ENCODE data around the gene SMR3B. TPM values are rescaled to one million over a fixed set of nuclear protein-coding genes. Genes with fewer than 3 reads are reported as not detected.

SMR3B gene
- total RNA-seq (2014; rRNA removed; shearing (Covaris generic); ENCODE audit: low replicate concordance), result not detected in 2 replicates

DNA sequence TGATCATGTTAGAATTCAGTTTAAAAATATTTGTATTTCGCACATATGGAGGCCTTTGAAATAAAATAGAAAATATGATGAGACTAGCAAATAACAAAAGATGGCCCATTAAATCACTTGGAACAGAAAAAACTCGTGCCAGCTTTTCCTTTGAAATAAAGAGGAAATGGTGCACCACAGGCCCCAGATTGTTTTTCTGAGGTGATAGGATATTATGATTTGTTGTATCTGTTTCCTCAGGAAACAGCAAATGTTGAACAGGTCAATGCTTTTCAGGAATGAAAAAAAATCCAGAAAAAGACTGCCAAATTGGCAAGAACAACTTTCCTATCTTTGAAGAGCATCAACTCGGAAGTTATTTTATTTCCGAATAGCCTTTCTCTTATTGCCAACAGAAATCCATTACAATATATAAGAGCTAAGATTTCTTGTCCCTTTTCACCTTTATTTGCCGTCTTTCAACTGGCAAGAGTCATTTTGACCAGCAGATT is at the start of gene SMR3B:
Gene SMR3B, plus strand, starts transcription at position 441 of the 491 bp plus-strand sequence. CDS start 1,380 bp downstream, outside the sequence.
- H3K9me2 ChIP-seq (replicated peaks; ENCODE audit: insufficient read depth, low read length), result no peaks in the 10 kb centered on the region
- no peaks in the 10 kb centered on the region for H3K36me3 ChIP-seq (ENCODE audit: insufficient read depth, low read length)
- no peak within 1 kb of the TSS for H3K4me2 ChIP-seq (ENCODE audit: low read depth, low read length, poor library complexity, severe bottlenecking)
- H3K79me2 ChIP-seq (ENCODE audit: low read length), result no peaks in the 10 kb centered on the region
- H4K20me1 ChIP-seq (ENCODE audit: insufficient read depth, low read depth, low read length), result no peaks in the 10 kb centered on the region
- H3K4me3 ChIP-seq (ENCODE audit: low read length), result no peak within 1 kb of the TSS
- no peaks in the 10 kb centered on the region for H3K4me1 ChIP-seq (ENCODE audit: low read length)
- H3K9me3 ChIP-seq (ENCODE audit: low read length), result no peaks in the 10 kb centered on the region
- H2AFZ ChIP-seq (ENCODE audit: low read length), result no peak within 1 kb of the TSS
- no peaks in the 10 kb centered on the region for H3K27me3 ChIP-seq (ENCODE audit: low read length)
- no peak for DNase-seq
- no peak within 1 kb of the TSS for H3K27ac ChIP-seq (ENCODE audit: low read length)
- no peak within 1 kb of the TSS for H3K9ac ChIP-seq (ENCODE audit: low read length)

DNA sequence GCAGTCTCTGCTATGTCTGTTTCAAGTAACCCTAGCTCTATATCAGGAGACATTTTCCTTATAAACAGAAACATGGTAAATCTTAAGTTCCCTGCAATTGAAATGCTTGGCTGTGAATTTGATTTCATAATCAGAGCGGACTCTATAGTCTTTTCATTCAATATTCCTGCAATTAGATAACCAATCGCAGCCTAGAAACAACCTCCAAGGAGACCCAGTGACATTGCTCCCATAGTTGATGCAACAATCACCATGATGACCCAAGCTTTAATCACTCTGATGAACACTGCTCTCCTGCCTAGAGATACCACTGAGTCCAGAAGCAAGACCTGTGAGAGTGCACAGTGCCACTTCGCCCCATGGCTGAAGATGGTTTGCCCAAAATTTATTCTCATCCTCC is 48.2 kb upstream of the SMR3B start, which contains the start of gene CABS1:
Gene CABS1, plus strand, starts transcription at position 301 of the 400 bp plus-strand sequence. Its CDS starts 59 bp downstream, at position 360.
- no peaks in the 10 kb centered on the region for H3K4me1 ChIP-seq (ENCODE audit: low read length)
- H3K4me2 ChIP-seq (ENCODE audit: low read depth, low read length, poor library complexity, severe bottlenecking), result no peak within 1 kb of the TSS
- no peaks in the 10 kb centered on the region for H3K36me3 ChIP-seq (ENCODE audit: insufficient read depth, low read length)
- no peak within 1 kb of the TSS for H2AFZ ChIP-seq (ENCODE audit: low read length)
- no peaks in the 10 kb centered on the region for H3K79me2 ChIP-seq (ENCODE audit: low read length)
- no peak within 1 kb of the TSS for H3K27ac ChIP-seq (ENCODE audit: low read length)
- no peak within 1 kb of the TSS for H3K9ac ChIP-seq (ENCODE audit: low read length)
- no peaks in the 10 kb centered on the region for H3K9me3 ChIP-seq (ENCODE audit: low read length)
- no peak within 1 kb of the TSS for H3K4me3 ChIP-seq (ENCODE audit: low read length)
- no peaks in the 10 kb centered on the region for H3K27me3 ChIP-seq (ENCODE audit: low read length)
- DNase-seq, result no peak
- no peaks in the 10 kb centered on the region for H4K20me1 ChIP-seq (ENCODE audit: insufficient read depth, low read depth, low read length)
- no peaks in the 10 kb centered on the region for H3K9me2 ChIP-seq (replicated peaks; ENCODE audit: insufficient read depth, low read length)

DNA sequence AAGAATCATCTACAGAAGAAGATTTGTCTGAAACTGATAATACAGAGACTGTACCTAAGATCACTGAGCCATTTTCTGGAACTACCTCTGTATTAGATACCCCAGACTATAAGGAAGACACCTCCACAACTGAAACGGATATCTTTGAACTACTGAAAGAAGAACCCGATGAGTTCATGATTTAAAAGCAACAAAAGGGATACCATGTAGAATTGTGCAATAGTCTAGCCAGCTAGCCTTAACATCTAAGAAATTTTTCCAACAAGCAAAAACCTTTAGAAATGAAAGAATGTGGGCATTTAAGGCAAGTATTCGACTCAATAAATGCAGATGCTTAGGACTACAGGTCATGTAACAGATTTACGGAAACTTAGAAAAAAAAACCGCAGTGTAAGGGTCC is 46.9 kb upstream of the SMR3B start:
- H3K9ac ChIP-seq (ENCODE audit: low read length), result no peak overlapping the region
- H3K4me1 ChIP-seq (ENCODE audit: low read length), result no peaks in the 10 kb centered on the region
- H3K27me3 ChIP-seq (ENCODE audit: low read length), result no peaks in the 10 kb centered on the region
- H3K9me2 ChIP-seq (replicated peaks; ENCODE audit: insufficient read depth, low read length), result no peaks in the 10 kb centered on the region
- no peaks in the 10 kb centered on the region for H3K9me3 ChIP-seq (ENCODE audit: low read length)
- H3K79me2 ChIP-seq (ENCODE audit: low read length), result no peaks in the 10 kb centered on the region
- no peak for DNase-seq
- no peak overlapping the region for H3K4me3 ChIP-seq (ENCODE audit: low read length)
- H3K4me2 ChIP-seq (ENCODE audit: low read depth, low read length, poor library complexity, severe bottlenecking), result no peak overlapping the region
- no peak overlapping the region for H3K27ac ChIP-seq (ENCODE audit: low read length)
- H4K20me1 ChIP-seq (ENCODE audit: insufficient read depth, low read depth, low read length), result no peaks in the 10 kb centered on the region
- H2AFZ ChIP-seq (ENCODE audit: low read length), result no peak overlapping the region
- H3K36me3 ChIP-seq (ENCODE audit: insufficient read depth, low read length), result no peaks in the 10 kb centered on the region

DNA sequence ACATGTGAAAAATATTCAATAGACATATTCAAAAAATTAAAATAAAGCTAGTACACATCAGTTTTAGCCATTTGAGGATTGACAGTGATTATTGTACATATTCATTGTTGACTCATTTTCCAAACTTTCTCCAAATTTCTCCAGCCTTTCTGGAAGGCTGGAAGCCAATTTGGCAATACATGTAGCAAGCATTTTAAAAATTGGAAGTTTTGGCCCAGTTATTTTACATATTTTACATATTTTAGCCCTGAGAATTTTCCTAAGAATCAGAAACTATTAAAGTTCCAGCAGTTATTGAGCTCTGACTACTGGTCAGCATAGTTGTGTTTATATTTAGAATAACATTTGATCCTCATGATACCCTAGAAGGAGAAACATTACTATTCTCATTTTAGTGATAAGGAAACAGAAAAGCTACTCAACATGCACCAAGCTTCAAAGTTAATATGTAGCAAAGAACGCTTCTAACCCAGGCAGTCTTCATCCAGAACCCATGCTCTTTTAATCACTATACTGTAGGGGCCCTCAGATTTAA is 45.0 kb upstream of the SMR3B start:
- Histone ChIP-seq H3K4me3 (ENCODE audit: low read length) (no peak overlapping the region), H2AFZ (ENCODE audit: low read length) (no peak overlapping the region), H3K9me3 (ENCODE audit: low read length) (no peaks in the 10 kb centered on the region), H3K79me2 (ENCODE audit: low read length) (no peaks in the 10 kb centered on the region), H3K9ac (ENCODE audit: low read length) (no peak overlapping the region), H3K27me3 (ENCODE audit: low read length) (no peaks in the 10 kb centered on the region), H3K36me3 (ENCODE audit: insufficient read depth, low read length) (no peaks in the 10 kb centered on the region), H3K9me2 (replicated peaks; ENCODE audit: insufficient read depth, low read length) (no peaks in the 10 kb centered on the region), H3K4me2 (ENCODE audit: low read depth, low read length, poor library complexity, severe bottlenecking) (no peak overlapping the region), H3K4me1 (ENCODE audit: low read length) (no peaks in the 10 kb centered on the region), H4K20me1 (ENCODE audit: insufficient read depth, low read depth, low read length) (no peaks in the 10 kb centered on the region), H3K27ac (ENCODE audit: low read length) (no peak overlapping the region)
- no peak for DNase-seq

DNA sequence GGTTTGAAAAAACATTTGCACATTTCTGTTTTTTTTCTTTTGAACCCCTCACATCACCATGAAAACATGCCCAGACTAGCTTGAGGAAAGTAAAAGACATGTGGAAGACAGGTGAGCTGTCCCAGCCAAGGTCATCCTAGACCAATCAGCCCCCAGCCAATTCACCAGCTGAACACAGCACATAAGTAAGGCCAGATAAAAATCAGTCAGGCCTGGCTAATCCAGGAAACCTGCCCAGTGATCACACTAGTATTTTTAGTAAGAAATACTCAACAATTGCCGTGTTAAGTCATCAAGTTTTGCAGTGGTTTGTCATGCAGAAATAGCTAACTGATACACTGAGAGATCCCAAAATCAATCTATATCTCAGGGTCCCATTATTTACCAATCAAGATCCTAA is 26.7 kb upstream of the SMR3B start:
- H3K27me3 ChIP-seq (ENCODE audit: low read length), result no peaks in the 10 kb centered on the region
- no peaks in the 10 kb centered on the region for H3K4me1 ChIP-seq (ENCODE audit: low read length)
- H3K4me3 ChIP-seq (ENCODE audit: low read length), result no peak overlapping the region
- H3K36me3 ChIP-seq (ENCODE audit: insufficient read depth, low read length), result no peaks in the 10 kb centered on the region
- no peaks in the 10 kb centered on the region for H3K79me2 ChIP-seq (ENCODE audit: low read length)
- H3K27ac ChIP-seq (ENCODE audit: low read length), result no peak overlapping the region
- no peak for DNase-seq
- no peak overlapping the region for H3K4me2 ChIP-seq (ENCODE audit: low read depth, low read length, poor library complexity, severe bottlenecking)
- H3K9ac ChIP-seq (ENCODE audit: low read length), result no peak overlapping the region
- no peaks in the 10 kb centered on the region for H4K20me1 ChIP-seq (ENCODE audit: insufficient read depth, low read depth, low read length)
- H3K9me3 ChIP-seq (ENCODE audit: low read length), result no peaks in the 10 kb centered on the region
- H2AFZ ChIP-seq (ENCODE audit: low read length), result no peak overlapping the region
- H3K9me2 ChIP-seq (replicated peaks; ENCODE audit: insufficient read depth, low read length), result no peaks in the 10 kb centered on the region

DNA sequence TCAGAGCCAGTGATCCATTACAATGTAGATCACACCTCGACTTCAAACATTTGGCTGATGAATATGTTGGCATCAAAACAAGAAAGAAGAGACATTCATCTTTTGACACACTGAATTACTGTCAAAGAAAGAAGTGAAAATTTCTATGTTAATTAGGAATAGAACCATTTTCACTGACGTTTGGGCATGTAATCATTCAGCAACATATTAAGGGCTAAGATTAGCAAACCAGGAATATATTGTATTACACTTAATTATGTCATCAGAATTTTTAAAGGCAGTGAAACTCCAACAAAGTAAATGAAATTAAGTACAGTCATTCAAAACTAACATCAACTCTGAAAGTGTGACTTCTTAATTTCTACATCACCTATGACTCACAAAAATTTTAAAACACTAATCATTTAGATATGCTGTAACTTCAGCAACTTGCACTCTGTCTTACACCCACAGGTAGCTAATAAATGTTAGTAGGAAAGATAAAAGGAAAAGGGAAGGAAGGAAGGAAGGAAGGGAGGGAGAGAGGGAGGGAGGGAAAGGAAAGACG is 23.7 kb upstream of the SMR3B start:
- Histone ChIP-seq H3K79me2 (ENCODE audit: low read length) (no peaks in the 10 kb centered on the region), H3K9ac (ENCODE audit: low read length) (no peak overlapping the region), H3K9me2 (replicated peaks; ENCODE audit: insufficient read depth, low read length) (no peaks in the 10 kb centered on the region), H3K9me3 (ENCODE audit: low read length) (no peaks in the 10 kb centered on the region), H3K27me3 (ENCODE audit: low read length) (no peaks in the 10 kb centered on the region), H3K4me1 (ENCODE audit: low read length) (no peaks in the 10 kb centered on the region), H3K4me3 (ENCODE audit: low read length) (no peak overlapping the region), H4K20me1 (ENCODE audit: insufficient read depth, low read depth, low read length) (no peaks in the 10 kb centered on the region), H3K36me3 (ENCODE audit: insufficient read depth, low read length) (no peaks in the 10 kb centered on the region), H2AFZ (ENCODE audit: low read length) (no peak overlapping the region), H3K27ac (ENCODE audit: low read length) (no peak overlapping the region), H3K4me2 (ENCODE audit: low read depth, low read length, poor library complexity, severe bottlenecking) (no peak overlapping the region)
- DNase-seq, result no peak

DNA sequence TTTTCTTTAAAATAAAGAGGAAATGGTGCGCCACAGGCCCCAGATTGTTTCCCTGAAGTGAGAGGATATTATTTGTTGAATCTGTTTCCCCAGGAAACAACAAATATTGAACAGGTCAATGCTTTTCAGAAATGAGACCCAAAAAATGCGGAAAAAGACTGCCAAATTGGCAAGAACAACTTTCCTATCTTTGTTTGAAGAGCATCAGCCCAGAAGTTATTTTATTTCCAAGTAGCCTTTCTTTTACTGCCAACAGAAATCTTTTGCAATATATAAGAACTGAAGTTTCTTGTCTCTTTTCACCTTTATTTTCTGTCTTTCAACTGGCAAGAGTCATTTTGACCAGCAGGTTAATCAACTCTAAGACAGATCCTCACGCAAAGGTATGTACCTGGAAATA is 22.5 kb upstream of the SMR3B start, which contains the start of gene SMR3A:
Gene SMR3A, plus strand, starts transcription at position 301 of the 400 bp plus-strand sequence. CDS start 1,356 bp downstream, outside the sequence.
- no peak within 1 kb of the TSS for H2AFZ ChIP-seq (ENCODE audit: low read length)
- no peaks in the 10 kb centered on the region for H3K4me1 ChIP-seq (ENCODE audit: low read length)
- H3K4me3 ChIP-seq (ENCODE audit: low read length), result no peak within 1 kb of the TSS
- no peak for DNase-seq
- no peak within 1 kb of the TSS for H3K9ac ChIP-seq (ENCODE audit: low read length)
- no peak within 1 kb of the TSS for H3K4me2 ChIP-seq (ENCODE audit: low read depth, low read length, poor library complexity, severe bottlenecking)
- no peaks in the 10 kb centered on the region for H4K20me1 ChIP-seq (ENCODE audit: insufficient read depth, low read depth, low read length)
- H3K36me3 ChIP-seq (ENCODE audit: insufficient read depth, low read length), result no peaks in the 10 kb centered on the region
- no peaks in the 10 kb centered on the region for H3K27me3 ChIP-seq (ENCODE audit: low read length)
- H3K9me3 ChIP-seq (ENCODE audit: low read length), result no peaks in the 10 kb centered on the region
- no peak within 1 kb of the TSS for H3K27ac ChIP-seq (ENCODE audit: low read length)
- H3K9me2 ChIP-seq (replicated peaks; ENCODE audit: insufficient read depth, low read length), result no peaks in the 10 kb centered on the region
- H3K79me2 ChIP-seq (ENCODE audit: low read length), result no peaks in the 10 kb centered on the region

DNA sequence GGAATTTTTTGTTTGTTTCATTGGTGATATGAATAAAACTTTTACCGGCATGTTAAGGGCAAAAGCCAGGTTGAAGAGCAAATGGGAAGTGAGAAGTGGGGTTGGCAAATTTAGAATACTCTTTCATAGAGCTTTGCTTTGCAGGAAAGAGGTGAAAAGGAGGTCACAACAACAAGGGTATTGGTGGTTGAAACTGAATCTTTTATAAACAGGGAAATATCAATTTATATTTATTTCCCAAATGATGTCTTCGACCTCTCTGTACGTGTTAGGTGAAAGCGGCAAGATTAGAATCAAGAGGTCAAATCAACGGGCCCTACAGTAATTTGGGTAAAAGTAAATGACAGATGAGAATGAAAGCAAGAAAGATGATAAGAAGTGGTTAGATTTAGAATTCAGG is 18.9 kb upstream of the SMR3B start:
- H3K9me3 ChIP-seq (ENCODE audit: low read length), result no peaks in the 10 kb centered on the region
- H3K4me1 ChIP-seq (ENCODE audit: low read length), result no peaks in the 10 kb centered on the region
- no peaks in the 10 kb centered on the region for H4K20me1 ChIP-seq (ENCODE audit: insufficient read depth, low read depth, low read length)
- H3K4me2 ChIP-seq (ENCODE audit: low read depth, low read length, poor library complexity, severe bottlenecking), result no peak overlapping the region
- no peaks in the 10 kb centered on the region for H3K27me3 ChIP-seq (ENCODE audit: low read length)
- H3K9me2 ChIP-seq (replicated peaks; ENCODE audit: insufficient read depth, low read length), result no peaks in the 10 kb centered on the region
- no peaks in the 10 kb centered on the region for H3K36me3 ChIP-seq (ENCODE audit: insufficient read depth, low read length)
- H3K4me3 ChIP-seq (ENCODE audit: low read length), result no peak overlapping the region
- H3K79me2 ChIP-seq (ENCODE audit: low read length), result no peaks in the 10 kb centered on the region
- H2AFZ ChIP-seq (ENCODE audit: low read length), result no peak overlapping the region
- H3K27ac ChIP-seq (ENCODE audit: low read length), result no peak overlapping the region
- no peak for DNase-seq
- no peak overlapping the region for H3K9ac ChIP-seq (ENCODE audit: low read length)

Data from Karpas-422 (cell line).